ENCODE data around the gene FARP1. TPM values are rescaled to one million over a fixed set of nuclear protein-coding genes. Genes with fewer than 3 reads are reported as not detected.

Gene FARP1
- total RNA-seq, 1 experiment from 2014 or later, result 96.6 TPM

DNA sequence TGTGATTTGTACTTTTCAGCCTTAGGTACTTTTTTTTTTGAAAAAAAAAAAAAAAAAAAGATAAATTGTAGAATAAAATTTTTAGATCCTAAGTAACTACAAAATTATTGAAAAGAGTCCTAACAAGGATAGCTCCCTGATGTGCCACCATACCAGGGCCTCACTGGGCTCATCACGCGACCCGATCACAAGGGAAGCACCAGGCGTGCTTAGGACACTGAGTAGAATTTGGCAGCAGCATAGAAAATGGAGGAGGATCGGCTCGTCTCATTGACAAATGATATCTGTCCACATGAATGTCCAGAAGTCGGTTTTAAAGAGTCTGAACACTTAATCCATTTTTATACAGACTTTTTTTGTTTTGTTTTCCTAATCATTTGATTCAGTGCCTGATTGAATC is 255.0 kb downstream of the FARP1 start:
- no peaks in the 10 kb centered on the region for H3K9me3 Mint-ChIP-seq
- POLR2A ChIA-PET, result no interaction called here
- H3K4me3 Mint-ChIP-seq, result no peak overlapping the region
- H3K36me3 Mint-ChIP-seq, result peaks cover under 1% of the 10 kb centered on the region; the same call in 1 of the 2 replicates
- peaks cover 17% of the 10 kb centered on the region for H3K4me1 Mint-ChIP-seq
- CTCF ChIA-PET, result interaction anchor here (0.5 to 0.6 kb wide), 2 partner anchors 19 to 49 kb away, joined by 3 read pairs; no protein-coding TSS in a partner anchor
- no peak for ATAC-seq
- H3K27ac Mint-ChIP-seq, result peak overlapping the region; percentile 64
- no peaks in the 10 kb centered on the region for H3K27me3 Mint-ChIP-seq (ENCODE audit: low read depth)
- no peak for TF ChIP-seq SMAD4 (CRISPR knock-in tag; IDR thresholded peaks at IDR 0.05)
- no peak for DNase-seq (ENCODE audit: low spot score)

GRCh38 chr13:98398581-98398980 is 255.7 kb downstream of the FARP1 start:
- ChIA-PET POLR2A (interaction anchor here (0.6 kb wide), 1 partner anchor 22 kb away, joined by 4 read pairs; no protein-coding TSS in a partner anchor), CTCF (interaction anchor here (1.2 to 1.7 kb wide), 2 partner anchors 47 to 365 kb away, joined by 3 to 4 read pairs; no protein-coding TSS in a partner anchor)
- ATAC-seq, result no peak
- no peak overlapping the region for H3K4me3 Mint-ChIP-seq
- peaks cover 17% of the 10 kb centered on the region for H3K4me1 Mint-ChIP-seq
- TF ChIP-seq ZNF416 (CRISPR knock-in tag; IDR thresholded peaks at IDR 0.05) (no peak), TCF7 (CRISPR knock-in tag; IDR thresholded peaks at IDR 0.05; ENCODE audit: low read depth) (no peak), CREM (CRISPR knock-in tag; IDR thresholded peaks at IDR 0.05) (no peak), ZNF263 (CRISPR knock-in tag; IDR thresholded peaks at IDR 0.05; ENCODE audit: low read depth) (no peak), NFE2L1 (CRISPR knock-in tag; IDR thresholded peaks at IDR 0.05) (no peak)
- no peaks in the 10 kb centered on the region for H3K9me3 Mint-ChIP-seq
- H3K27me3 Mint-ChIP-seq (ENCODE audit: low read depth), result no peaks in the 10 kb centered on the region
- H3K36me3 Mint-ChIP-seq, result peaks cover 4% of the 10 kb centered on the region
- H3K27ac Mint-ChIP-seq, result no peak overlapping the region
- DNase-seq (ENCODE audit: low spot score), result no peak

DNA sequence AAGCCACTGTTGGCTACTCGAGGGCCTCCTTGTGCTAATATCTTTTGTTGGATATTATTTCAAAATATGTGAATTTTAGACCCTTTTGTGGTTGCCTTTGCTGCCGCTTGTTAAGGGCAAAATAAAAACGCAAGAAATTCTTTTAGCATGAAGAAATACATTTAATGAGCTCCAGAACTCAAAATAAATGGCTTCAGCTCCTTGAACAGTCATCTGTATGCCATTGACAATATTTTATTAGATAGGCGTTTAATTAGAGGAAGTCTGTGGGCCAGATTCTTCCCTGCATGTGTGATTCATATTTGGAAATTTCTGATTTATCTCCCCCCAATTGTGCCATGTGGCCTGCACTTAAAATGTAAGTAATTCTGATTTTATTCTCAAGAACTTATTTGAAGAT is 256.9 kb downstream of the FARP1 start:
- Mint-ChIP-seq H3K27me3 (ENCODE audit: low read depth) (no peaks in the 10 kb centered on the region), H3K36me3 (peaks cover 4% of the 10 kb centered on the region), H3K27ac (no peak overlapping the region), H3K4me3 (no peak overlapping the region), H3K9me3 (no peaks in the 10 kb centered on the region), H3K4me1 (peaks cover 19% of the 10 kb centered on the region)
- ATAC-seq (no peak), DNase-seq (ENCODE audit: low spot score) (no peak)
- CTCF ChIA-PET, result interaction anchor here (1.2 to 1.7 kb wide), 2 partner anchors 46 to 366 kb away, joined by 3 to 4 read pairs; no protein-coding TSS in a partner anchor
- TF ChIP-seq PREB (CRISPR knock-in tag; IDR thresholded peaks at IDR 0.05; ENCODE audit: borderline replicate concordance), result no peak
- TF ChIP-seq ZNF219 (CRISPR knock-in tag; IDR thresholded peaks at IDR 0.05; ENCODE audit: borderline replicate concordance), result no peak
- TF ChIP-seq NR1H2 (CRISPR knock-in tag; IDR thresholded peaks at IDR 0.05), result no peak
- TF ChIP-seq ETV6 (CRISPR knock-in tag; IDR thresholded peaks at IDR 0.05), result no peak
- no peak for TF ChIP-seq FOXP1 (CRISPR knock-in tag; IDR thresholded peaks at IDR 0.05; ENCODE audit: borderline replicate concordance)
- TF ChIP-seq ZMAT4 (CRISPR knock-in tag; IDR thresholded peaks at IDR 0.05), result no peak
- POLR2A ChIA-PET, result no interaction called here

- Mint-ChIP-seq H3K4me1 (peaks cover 30% of the 10 kb centered on the region), H3K4me3 (no peak overlapping the region), H3K27ac (peak overlapping the region; percentile 39; the same call in 1 of the 2 replicates), H3K9me3 (no peaks in the 10 kb centered on the region), H3K36me3 (peaks cover 4% of the 10 kb centered on the region; the same call in 1 of the 2 replicates), H3K27me3 (ENCODE audit: low read depth) (no peaks in the 10 kb centered on the region)
- ChIA-PET CTCF (no interaction called here), POLR2A (no interaction called here)
- ATAC-seq (no peak), DNase-seq (ENCODE audit: low spot score) (no peak)
- TF ChIP-seq MXD4 (CRISPR knock-in tag; IDR thresholded peaks at IDR 0.05; ENCODE audit: borderline replicate concordance) (no peak), OVOL2 (CRISPR knock-in tag; IDR thresholded peaks at IDR 0.05; ENCODE audit: borderline replicate concordance) (no peak), NR1H2 (CRISPR knock-in tag; IDR thresholded peaks at IDR 0.05) (no peak), NR3C1 (CRISPR knock-in tag; conservative IDR thresholded peaks at IDR 0.05; ENCODE audit: low read depth) (no peak), ZNF425 (CRISPR knock-in tag; conservative IDR thresholded peaks at IDR 0.05) (no peak), CREM (CRISPR knock-in tag; IDR thresholded peaks at IDR 0.05) (no peak), TCF7 (CRISPR knock-in tag; IDR thresholded peaks at IDR 0.05; ENCODE audit: low read depth) (no peak), JUN (CRISPR knock-in tag; IDR thresholded peaks at IDR 0.05) (no peak)
- TF ChIP-seq, protein P1, sequence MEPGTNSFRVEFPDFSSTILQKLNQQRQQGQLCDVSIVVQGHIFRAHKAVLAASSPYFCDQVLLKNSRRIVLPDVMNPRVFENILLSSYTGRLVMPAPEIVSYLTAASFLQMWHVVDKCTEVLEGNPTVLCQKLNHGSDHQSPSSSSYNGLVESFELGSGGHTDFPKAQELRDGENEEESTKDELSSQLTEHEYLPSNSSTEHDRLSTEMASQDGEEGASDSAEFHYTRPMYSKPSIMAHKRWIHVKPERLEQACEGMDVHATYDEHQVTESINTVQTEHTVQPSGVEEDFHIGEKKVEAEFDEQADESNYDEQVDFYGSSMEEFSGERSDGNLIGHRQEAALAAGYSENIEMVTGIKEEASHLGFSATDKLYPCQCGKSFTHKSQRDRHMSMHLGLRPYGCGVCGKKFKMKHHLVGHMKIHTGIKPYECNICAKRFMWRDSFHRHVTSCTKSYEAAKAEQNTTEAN (CRISPR knock-in tag; IDR thresholded peaks at IDR 0.05), result no peak
- TF ChIP-seq, protein P2, sequence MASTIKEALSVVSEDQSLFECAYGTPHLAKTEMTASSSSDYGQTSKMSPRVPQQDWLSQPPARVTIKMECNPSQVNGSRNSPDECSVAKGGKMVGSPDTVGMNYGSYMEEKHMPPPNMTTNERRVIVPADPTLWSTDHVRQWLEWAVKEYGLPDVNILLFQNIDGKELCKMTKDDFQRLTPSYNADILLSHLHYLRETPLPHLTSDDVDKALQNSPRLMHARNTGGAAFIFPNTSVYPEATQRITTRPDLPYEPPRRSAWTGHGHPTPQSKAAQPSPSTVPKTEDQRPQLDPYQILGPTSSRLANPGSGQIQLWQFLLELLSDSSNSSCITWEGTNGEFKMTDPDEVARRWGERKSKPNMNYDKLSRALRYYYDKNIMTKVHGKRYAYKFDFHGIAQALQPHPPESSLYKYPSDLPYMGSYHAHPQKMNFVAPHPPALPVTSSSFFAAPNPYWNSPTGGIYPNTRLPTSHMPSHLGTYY (CRISPR knock-in tag; IDR thresholded peaks at IDR 0.05), result no peak
Measured at GRCh38 chr13:98401934-98402333, 259.0 kb downstream of the FARP1 start.

Data from WTC11 (cell line).